Osteocyte (in vitro differentiated cells): ENCODE results near the gene RUFY1. TPM values are rescaled to one million over a fixed set of nuclear protein-coding genes. Genes with fewer than 3 reads are reported as not detected.
"Not testable (repeated sequence)": the region's sequence is repeated elsewhere in the genome, so short reads cannot be mapped to it uniquely, and the experiment has no call there.

Experiments
- DNase-seq: peaks from one replicate; pipeline ENCODE4 v3.0.0; 2021; ENCODE audit warnings: mixed read lengths; ENCODE audit not compliant: unreplicated experiment; ENCODE audit errors: extremely low spot score
- H3K27ac Mint-ChIP-seq: one replicate; pipeline ENCODE4 v1.8.0; 2021; ENCODE audit warnings: mild to moderate bottlenecking, mixed read lengths; ENCODE audit not compliant: unreplicated experiment
- H3K27me3 Mint-ChIP-seq: one replicate; pipeline ENCODE4 v1.8.0; 2021; ENCODE audit warnings: mixed read lengths; ENCODE audit not compliant: unreplicated experiment
- H3K36me3 Mint-ChIP-seq: one replicate; pipeline ENCODE4 v1.8.0; 2021; ENCODE audit warnings: mixed read lengths; ENCODE audit not compliant: unreplicated experiment
- H3K4me1 Mint-ChIP-seq: one replicate; pipeline ENCODE4 v1.8.0; 2021; ENCODE audit warnings: mixed read lengths; ENCODE audit not compliant: unreplicated experiment
- H3K4me3 Mint-ChIP-seq: one replicate; pipeline ENCODE4 v1.8.0; 2021; ENCODE audit warnings: mild to moderate bottlenecking, moderate library complexity, mixed read lengths; ENCODE audit not compliant: unreplicated experiment
- H3K9me3 Mint-ChIP-seq: one replicate; pipeline ENCODE4 v1.8.0; 2021; ENCODE audit warnings: mixed read lengths; ENCODE audit not compliant: unreplicated experiment
- CTCF ChIP-seq: fragments of 200-600 bp; sonication (generic); IDR thresholded peaks from 2 replicates; pipeline ENCODE4 v1.5.0; 2021; ENCODE audit warnings: antibody characterized with exemption, mild to moderate bottlenecking, moderate library complexity
- total RNA-seq: library from RNA; stranded (reverse); gene quantifications from 2 replicates; pipeline ENCODE4 v1.2.1, GENCODE V29; 2021

Gene RUFY1
- total RNA-seq, 1 donor from 2014 or later, result 46.5 TPM

GRCh38 chr5:179533024-179533423 lies 17.3 kb upstream of the RUFY1 start:
- H3K36me3 Mint-ChIP-seq, result no peaks in the 10 kb centered on the region
- no peak for TF ChIP-seq CTCF

GRCh38 chr5:179533907-179534306 lies 16.4 kb upstream of the RUFY1 start:
- Mint-ChIP-seq H3K4me1 (peaks cover 9% of the 10 kb centered on the region), H3K4me3 (no peak overlapping the region), H3K27me3 (peaks cover 3% of the 10 kb centered on the region), H3K9me3 (no peaks in the 10 kb centered on the region), H3K27ac (no peak overlapping the region), H3K36me3 (no peaks in the 10 kb centered on the region)
- DNase-seq, result no peak
- TF ChIP-seq CTCF, result no peak

More at GRCh38 chr5:179533024-179533423, 17.3 kb upstream of the RUFY1 start:
- Mint-ChIP-seq H3K27me3 (peaks cover 3% of the 10 kb centered on the region), H3K4me1 (peaks cover 9% of the 10 kb centered on the region), H3K4me3 (no peak overlapping the region), H3K27ac (no peak overlapping the region), H3K9me3 (no peaks in the 10 kb centered on the region)
- no peak for DNase-seq

GRCh38 chr5:179534431-179534830 lies 15.9 kb upstream of the RUFY1 start:
- no peak overlapping the region for H3K4me3 Mint-ChIP-seq
- H3K27ac Mint-ChIP-seq, result no peak overlapping the region
- peaks cover 3% of the 10 kb centered on the region for H3K27me3 Mint-ChIP-seq
- no peaks in the 10 kb centered on the region for H3K9me3 Mint-ChIP-seq
- peaks cover 9% of the 10 kb centered on the region for H3K4me1 Mint-ChIP-seq
- no peaks in the 10 kb centered on the region for H3K36me3 Mint-ChIP-seq
- TF ChIP-seq CTCF, result no peak
- no peak for DNase-seq

GRCh38 chr5:179536676-179537075 lies 13.7 kb upstream of the RUFY1 start:
- Mint-ChIP-seq H3K36me3 (no peaks in the 10 kb centered on the region), H3K27ac (no peak overlapping the region), H3K4me1 (peaks cover 9% of the 10 kb centered on the region), H3K27me3 (no peaks in the 10 kb centered on the region), H3K4me3 (no peak overlapping the region), H3K9me3 (no peaks in the 10 kb centered on the region)
- TF ChIP-seq CTCF, result no peak
- DNase-seq, result no peak

- no peak for TF ChIP-seq CTCF
- no peak for DNase-seq
- Mint-ChIP-seq H3K4me3 (no peak overlapping the region), H3K27ac (no peak overlapping the region), H3K36me3 (no peaks in the 10 kb centered on the region), H3K27me3 (no peaks in the 10 kb centered on the region), H3K4me1 (no peaks in the 10 kb centered on the region), H3K9me3 (no peaks in the 10 kb centered on the region)
These were observed 8.2 kb upstream of the RUFY1 start for GRCh38 chr5:179542170-179542569.

GRCh38 chr5:179543275-179543674 lies 7.1 kb upstream of the RUFY1 start:
- not testable (repeated sequence) for H3K4me3 Mint-ChIP-seq, H3K27ac Mint-ChIP-seq, DNase-seq, H3K27me3 Mint-ChIP-seq, H3K4me1 Mint-ChIP-seq, H3K36me3 Mint-ChIP-seq, H3K9me3 Mint-ChIP-seq
